Epidermal melanocyte (primary cell): ENCODE measurements around the gene SLC25A34.

Source experiments
- DNase-seq: peaks from one replicate; pipeline ENCODE4 v3.0.0; 2011; ENCODE audit warnings: low spot score; ENCODE audit not compliant: insufficient read length

The SLC25A34 gene

DNA sequence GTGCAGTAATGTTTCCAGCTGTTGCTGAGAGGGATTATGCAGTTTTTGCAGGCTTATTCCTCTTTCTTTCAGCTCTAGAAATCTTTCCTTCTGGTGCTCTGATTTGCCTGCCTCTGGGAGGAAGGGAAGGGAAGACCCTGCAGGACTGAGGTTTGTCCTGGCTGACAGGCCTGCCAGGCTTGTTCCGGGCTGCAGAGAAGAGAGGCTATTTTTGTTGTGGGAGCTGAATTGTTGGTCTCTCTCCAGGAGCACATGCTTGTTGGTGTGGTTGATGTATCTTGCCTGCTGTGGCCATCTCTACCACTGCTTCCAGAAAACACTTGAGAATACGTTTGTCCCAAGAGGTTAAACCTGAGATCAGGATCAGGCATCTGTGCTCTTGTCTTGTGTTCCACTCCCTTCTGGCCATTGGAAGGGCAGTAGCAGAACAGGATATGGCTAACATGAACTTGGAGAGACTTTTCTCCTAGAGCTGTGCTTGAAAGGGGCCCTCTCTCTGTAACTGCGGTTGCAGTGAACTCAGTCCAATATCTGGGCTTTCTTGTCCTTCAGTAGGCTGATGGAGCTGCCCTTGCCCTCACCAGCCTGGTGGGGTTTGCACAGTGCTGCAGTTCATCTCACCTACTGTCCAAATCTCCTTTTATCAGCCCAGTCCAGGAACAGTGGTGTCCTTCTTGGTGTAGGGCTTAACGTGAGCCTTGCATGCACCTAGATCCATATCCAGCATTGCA lies 21.5 kb upstream of the SLC25A34 start:
- peak; percentile 82 for DNase-seq

DNA sequence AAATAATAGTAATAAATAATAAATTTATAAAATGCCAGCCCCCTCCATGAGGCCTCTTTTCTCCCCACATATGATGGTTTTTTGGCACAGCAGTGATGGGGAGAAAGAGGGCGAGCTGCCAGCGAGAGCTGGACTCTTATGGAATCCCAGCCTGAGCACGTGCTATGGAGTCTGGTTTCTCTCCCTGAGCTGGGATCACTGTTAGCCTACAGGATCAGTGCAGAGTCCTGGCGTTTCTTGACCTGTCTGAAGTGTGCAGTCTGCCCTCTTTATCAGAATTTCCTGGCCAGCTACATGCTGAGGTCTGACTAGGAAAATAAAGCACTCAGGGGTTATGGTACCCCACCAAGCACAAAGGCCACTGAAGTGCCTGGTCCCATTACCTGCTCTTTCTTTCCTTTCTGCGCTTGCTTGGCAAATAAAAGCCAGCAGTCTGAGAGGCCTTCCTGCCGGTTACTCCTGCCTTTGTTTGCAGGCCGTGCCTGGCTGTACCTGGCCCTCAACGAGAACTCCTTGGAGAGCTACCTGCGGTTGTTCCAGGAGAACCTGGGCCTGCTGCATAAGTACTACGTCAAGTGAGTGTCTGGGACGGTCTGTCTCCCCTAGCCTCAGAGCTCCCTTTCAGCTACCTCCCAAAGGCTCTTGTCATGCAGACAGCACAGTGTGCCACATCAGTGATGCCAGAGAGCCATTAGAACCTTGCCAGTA lies 18.5 kb upstream of the SLC25A34 start:
- DNase-seq, result no peak

DNA sequence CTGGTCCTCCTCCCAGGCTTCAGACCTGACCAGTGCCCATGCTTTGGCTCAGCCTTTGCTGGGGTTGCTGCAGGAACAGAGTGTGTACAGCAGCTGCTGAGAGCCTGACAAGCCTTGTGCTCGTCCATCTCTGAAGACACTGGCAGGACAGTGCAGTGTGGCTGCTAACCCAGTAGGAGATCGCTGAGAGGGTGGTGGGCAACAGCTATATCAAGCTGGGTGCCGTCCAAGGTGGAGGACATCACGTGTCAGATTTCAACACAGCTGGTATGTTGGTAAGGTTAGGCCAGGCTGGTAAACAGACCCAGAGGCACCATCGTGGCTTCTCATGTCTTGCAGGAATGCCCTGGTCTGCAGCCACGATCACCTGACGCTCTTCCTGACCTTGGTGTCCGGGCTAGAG lies 17.9 kb upstream of the SLC25A34 start:
- no peak for DNase-seq

DNA sequence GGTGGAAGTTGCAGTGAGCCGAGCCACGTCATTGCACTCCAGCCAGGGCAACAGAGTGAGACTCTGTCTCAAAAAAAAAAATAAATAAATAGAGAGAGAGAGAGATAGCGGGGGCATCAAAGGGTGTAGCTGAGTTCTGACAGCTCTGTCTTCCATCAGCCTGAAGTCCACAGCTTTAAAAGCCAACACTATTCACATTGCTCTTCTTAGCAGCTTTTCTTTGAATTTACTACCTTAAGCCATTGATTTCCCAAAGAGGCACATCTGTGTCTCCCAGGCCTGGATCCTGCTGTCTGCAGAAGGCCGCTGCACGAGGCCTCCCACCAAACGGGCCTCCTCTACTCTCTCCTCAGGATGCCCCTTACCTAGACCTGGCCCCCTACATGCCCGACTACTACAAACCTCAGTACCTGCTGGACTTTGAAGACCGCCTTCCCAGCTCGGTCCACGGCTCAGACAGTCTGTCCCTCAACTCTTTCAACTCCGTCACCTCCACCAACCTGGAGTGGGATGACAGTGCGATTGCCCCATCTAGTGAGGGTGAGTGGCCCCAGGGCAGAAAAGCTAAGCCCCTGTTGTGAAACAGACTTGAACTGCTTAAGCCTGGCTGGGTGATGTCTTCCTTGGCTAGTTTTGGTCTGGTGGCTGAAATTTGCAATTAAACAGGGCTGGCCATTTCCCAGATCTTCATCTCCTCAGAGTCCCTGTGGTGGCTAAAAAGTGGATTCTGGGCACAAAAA lies 16.5 kb upstream of the SLC25A34 start:
- DNase-seq, result no peak

DNA sequence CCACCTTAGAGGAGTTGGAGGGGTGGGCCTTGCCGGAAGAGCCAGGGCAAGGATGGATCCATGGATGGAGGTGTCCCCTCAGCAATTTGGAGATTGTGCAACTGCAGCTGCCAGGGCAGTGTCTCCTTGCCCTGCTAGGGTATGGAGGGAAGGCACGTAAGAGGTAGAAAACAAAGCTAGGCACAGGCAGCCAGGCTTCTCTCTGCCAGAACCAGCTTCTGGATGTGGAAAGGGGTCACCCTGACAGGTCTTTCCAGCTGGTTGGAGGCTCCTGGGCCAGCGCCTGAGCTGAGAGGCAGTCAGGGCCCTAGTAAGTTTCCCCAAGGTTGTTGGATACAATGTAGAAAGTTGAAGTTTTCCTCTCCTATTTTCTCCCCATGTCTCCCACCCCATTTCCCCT lies 15.2 kb upstream of the SLC25A34 start:
- no peak for DNase-seq

DNA sequence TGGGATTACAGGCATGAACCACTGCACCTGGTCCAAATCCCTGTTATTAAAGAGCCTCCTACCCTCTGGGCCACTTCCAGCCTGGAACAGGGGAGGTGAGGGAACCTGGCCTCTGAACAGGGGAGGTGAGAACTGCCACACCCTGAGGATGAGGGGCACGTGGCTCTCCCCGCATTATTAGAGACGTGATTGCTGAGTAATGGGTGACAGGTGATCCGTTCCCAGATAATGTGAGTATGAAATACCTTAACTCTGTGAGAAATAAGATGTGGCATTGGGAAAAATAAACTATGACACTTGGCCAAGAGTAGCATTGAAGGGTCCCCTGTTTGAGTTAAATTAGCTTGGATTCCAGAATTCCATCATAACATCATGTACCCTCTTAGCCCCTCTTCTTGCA lies 13.6 kb upstream of the SLC25A34 start:
- DNase-seq, result no peak

DNA sequence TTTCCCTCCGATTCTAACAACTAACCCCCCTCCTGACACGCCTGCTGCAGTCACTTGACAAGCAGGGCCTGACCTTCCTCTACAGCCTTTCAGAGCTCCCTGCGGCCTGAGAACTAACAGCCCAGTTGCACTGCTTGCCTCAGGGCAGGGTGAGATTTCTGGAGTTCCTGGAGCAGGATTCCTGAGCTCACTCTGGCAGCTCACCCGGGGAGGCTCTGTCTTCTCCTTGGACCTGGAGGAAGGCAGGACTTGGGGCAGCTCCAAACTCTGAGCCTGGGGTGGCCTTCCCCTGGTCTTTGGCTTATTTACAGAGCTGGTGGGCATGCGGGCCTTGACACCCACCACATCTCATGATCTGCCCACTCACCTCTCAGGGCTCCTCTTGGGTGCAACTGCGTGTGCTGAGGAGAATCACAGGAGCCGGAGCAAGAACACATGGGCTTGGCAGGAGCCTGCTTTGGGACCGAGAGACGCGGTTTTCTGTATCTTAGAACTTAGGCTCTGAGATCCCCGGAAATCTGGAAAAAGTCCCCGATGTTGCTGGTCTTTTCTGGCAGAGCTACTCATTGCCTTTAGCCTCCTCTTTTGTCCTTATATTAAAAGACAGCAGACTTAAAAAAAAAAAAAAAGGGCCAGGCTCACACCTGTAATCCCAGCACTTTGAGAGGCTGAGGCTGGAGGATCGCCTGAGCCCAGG lies 13.1 kb upstream of the SLC25A34 start:
- DNase-seq, result no peak

DNA sequence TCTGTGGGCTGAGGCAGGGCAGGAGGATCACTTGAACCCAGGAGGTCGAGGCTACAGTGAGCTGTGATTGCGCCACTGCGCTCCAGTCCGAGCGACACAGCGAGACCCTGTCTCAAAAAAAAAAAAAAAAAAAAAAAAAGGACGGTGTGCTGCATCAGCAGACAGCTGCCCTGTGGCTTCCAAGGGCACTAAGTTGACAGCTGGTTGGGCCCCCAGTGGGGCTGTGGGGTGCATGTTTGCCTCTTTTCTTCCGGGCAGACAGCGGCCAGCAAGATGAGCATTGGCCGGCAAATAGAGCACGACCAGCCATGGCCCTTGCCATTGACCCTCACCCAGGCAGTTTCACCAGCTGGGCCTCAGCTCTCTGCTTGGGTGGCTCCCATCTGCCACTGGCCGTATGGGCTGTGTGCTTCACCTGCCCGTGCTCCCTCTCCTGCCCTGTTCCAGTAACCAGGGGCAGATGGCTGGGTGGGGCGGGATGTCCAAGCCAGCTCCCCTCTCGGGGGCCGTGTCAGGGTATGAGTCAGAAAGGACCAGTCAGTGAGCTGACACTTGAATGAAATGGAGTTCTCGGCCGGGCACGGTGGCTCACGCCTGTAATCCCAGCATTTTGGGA lies 12.3 kb upstream of the SLC25A34 start:
- no peak for DNase-seq

DNA sequence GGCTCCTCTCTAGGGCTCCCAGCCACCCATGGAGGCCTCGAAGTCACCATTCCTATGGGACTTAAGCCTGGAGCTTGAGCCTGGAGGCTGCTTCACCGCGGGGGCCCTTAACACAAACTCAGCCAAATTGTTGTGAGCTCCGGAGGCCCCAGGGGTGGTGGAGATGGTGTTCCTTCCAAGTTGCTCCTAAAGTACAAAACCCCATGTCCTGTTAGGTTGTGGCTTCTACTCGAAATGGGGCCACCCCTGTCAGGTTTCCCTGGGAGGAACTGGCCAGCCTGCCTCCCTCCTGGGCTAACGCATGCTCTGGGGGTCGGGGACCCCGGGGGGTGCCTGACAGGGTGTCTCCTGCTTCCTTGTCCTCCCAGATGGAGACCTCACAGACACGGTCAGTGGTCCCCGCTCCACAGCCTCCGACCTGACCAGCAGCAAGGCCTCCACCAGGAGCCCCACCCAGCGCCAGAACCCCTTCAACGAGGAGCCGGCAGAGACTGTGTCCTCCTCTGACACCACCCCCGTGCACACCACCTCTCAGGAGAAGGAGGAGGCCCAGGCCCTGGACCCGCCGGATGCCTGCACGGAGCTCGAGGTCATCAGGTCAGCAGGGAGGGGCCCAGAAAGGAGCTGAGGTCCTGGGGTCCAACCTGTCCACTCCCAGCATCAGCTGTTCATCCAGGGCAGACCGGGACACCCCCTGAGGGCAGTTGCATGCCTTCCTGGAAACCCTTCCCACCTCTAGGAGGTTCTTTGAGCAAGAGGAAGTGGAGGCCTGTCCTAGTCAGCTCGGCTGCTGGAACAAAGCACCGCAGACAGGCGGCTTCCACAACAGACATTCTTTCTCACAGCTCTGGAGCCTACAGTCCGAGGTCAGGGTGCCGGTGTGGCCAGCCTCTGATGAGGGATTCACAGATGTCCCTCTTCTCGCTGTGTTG lies 10.8 kb upstream of the SLC25A34 start:
- no peak for DNase-seq

DNA sequence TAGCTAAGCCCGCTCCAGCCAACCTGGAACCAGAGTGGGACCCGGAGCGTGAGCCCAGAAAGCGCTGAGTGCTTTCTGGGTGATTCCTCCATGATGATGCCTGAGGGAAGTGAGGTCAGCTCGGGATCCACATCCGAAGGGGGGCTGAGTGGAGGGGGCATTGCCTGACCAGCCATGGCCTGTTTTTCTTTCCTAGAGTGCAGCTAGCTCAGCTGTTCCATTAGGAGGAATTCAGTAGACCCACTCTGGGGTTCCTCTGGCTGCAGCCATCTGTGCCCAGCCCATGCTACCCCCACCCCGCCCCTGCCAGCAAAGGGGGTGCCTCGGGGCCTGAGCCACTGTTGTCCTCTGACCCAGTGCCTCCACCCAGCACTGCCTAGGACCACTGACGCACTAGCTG lies 9.6 kb upstream of the SLC25A34 start:
- no peak for DNase-seq

DNA sequence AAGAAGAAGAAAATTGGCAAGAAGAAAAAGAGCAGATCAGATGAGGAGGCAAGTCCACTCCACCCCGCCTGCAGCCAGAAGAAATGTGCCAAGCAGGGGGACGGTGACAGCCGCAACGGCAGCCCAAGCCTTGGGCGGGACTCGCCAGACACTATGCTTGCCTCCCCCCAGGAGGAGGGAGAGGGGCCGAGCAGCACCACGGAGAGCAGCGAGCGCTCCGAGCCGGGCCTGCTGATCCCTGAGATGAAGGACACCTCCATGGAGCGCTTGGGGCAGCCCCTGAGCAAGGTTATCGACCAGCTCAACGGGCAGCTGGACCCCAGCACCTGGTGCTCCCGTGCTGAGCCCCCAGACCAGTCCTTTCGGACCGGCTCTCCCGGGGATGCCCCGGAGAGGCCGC lies 9.0 kb upstream of the SLC25A34 start:
- DNase-seq, result no peak

DNA sequence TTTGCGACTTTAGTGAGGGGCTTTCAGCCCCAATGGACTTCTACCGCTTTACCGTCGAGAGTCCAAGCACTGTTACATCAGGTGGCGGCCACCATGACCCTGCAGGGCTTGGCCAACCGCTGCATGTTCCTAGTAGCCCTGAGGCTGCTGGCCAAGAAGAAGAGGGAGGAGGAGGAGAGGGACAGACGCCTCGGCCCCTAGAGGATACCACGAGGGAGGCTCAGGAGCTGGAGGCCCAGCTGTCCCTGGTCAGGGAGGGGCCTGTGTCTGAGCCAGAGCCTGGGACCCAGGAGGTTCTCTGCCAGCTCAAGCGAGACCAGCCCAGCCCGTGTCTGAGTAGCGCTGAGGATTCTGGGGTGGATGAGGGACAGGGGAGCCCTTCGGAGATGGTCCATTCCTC lies 8.6 kb upstream of the SLC25A34 start:
- no peak for DNase-seq

DNA sequence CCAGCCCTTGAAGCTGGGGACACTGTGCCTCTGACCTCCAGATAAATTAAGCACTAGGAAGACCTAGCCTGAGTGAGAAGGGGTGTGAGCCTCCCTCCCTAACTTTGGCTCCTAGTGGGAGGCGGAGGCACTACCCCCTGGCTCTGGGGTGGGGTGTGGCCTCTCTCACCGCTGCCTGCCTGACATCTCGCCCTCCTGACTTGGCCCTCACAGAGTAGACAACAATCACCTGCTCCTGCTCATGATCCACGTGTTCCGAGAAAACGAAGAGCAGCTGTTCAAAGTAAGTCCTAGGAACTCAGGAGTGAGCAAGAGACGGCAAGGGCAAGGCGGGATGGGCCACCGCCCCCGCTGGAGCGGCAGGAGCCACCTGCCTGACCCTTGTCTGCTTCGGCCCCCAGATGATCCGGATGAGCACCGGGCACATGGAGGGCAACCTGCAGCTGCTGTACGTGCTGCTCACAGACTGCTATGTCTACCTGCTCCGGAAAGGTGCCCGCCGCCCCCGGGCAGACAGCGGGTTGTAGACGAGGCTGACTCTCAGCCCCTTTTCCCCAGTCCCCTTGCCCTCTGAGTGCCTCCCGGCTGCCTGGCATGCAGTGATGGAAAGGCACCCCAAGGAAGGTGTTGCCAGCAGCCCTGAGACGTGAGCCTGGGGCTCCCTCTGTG lies 8.1 kb upstream of the SLC25A34 start:
- DNase-seq, result no peak

DNA sequence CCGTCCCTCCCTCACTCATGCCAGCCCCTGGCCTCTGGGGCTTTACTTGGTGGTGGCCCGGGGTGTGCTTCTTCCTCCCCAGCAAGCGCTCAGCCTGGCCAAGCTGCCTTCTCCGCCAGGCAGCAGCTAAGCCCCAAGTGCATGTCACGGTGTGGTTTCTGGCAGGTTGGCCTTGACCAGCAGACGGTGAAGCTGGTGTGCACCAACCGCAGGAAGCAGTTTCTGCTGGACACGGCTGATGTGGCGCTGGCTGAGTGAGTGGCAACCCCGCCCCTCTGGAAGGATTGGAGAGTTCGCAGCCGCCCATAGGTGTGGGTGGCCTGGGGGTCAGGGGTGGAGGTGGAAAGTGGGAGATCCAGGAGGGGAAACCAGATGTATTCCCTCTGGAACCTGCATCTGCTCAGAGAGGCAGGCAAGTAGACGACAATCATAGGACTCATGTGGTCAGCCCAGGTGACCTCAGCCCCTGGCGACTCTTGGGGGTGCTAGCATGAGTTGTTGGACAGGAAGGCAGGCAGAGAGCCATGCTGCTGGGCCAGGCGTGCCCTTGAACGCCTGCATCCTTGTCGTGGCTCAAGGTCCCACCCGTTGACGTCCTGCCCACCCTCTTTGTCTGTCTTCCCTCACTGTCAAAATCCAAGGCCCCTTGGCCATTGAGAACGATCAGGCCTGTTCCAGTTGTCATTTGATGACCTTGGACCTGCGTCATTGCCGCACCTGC lies 7.0 kb upstream of the SLC25A34 start:
- no peak for DNase-seq

DNA sequence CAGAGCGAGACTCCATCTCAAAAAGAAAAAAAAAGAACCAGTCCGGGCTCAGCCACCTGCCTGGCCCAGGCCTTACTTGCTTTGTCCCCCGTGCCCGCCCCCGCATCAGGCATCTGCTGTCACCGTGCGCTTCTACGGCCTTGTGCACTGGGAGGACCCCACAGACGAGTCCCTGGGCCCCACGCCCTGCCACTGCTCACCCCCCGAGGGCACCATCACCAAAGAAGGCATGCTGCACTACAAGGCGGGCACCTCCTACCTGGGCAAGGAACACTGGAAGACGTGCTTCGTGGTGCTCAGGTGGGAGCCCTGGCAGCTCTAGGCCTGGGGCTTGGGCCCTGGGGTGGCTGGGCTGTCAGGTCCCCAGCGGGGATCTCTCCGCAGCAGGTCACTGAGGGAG lies 5.6 kb upstream of the SLC25A34 start:
- DNase-seq, result no peak

DNA sequence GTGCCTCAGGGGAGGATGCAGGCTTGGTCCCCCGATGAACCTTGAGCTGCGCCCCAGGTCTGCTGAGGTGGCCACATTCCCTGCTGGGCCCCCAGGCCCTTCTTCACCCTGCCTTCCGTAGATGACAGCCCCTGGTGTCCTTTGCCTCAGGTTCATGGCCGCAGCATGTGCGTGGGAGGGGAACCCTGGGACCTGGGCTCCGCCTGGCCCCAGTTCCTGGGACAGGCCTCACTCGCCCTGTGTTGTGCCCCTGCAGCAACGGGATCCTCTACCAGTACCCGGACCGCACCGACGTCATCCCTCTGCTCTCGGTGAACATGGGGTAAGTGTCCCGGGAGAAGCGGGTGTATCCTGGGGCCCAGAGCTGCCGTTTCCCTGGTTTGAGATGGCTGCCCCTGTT lies 5.1 kb upstream of the SLC25A34 start:
- no peak for DNase-seq

DNA sequence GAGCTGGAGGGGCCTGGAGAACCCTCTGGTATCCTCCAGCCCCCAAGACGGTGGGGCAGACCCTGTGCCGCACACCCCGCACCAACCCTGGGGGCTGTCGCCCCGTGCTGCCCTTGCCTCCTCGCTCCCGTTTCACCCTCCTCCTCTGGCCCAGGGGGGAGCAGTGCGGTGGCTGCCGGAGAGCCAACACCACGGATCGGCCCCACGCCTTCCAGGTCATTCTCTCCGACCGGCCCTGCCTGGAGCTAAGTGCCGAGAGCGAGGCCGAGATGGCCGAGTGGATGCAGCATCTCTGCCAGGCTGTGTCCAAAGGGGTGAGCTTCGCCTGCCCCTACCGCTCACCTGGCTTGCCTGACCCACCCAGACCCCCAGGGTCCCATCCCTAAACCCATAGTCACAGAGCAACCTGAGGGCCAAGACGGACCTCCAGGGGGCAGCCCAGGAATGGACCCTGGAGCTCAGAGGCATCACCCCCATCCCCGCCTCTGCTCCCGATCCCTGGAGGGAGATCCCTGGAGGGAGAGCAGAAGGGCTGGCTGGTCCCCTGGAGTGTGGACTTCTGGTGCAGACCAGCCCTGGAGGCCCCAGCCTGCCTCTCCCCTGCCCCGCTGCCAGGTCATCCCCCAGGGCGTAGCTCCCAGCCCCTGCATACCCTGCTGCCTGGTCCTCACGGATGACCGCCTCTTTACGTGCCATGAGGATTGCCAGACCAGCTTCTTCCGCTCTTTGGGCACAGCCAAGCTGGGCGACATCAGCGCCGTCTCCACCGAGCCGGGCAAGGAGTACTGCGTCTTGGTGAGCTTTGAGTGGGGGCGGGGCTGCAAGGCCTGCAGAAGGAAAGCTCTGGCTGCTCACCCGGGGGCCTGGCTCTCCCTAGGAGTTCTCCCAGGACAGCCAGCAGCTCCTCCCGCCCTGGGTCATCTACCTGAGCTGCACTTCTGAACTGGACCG lies 4.0 kb upstream of the SLC25A34 start:
- no peak for DNase-seq

DNA sequence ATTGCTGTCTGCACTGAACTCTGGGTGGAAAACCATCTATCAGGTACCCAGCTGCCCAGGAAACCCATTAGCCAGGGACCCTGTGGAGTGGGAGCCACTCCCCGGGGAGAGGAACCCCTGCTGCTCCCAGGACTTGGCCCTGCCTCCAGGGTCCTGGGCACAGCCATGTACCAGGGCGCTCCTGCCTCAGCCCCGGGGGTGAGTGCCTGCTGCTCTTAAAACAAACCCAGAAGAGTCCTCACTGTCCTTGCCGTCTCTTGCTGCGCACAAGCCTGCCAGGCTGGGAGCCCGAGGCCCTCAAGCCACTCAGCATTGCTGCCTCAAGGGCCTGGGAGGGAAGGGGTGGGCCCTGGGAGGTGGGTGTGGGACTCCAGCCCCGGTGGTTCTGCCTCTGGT lies 3.4 kb upstream of the SLC25A34 start:
- no peak for DNase-seq
